ENCODE data around the gene LIN52. TPM values are rescaled to one million over a fixed set of nuclear protein-coding genes. Genes with fewer than 3 reads are reported as not detected.

LIN52 gene
- total RNA-seq, 1 experiment from 2014 or later, result 34.0 TPM

- Histone ChIP-seq H3K4me3 (ENCODE audit: low read length) (no peak overlapping the region), H3K9me2 (replicated peaks; ENCODE audit: insufficient read depth, low read length) (no peaks in the 10 kb centered on the region), H3K27me3 (ENCODE audit: low read length) (no peaks in the 10 kb centered on the region), H3K4me2 (ENCODE audit: low read depth, low read length, poor library complexity, severe bottlenecking) (no peak overlapping the region), H3K36me3 (ENCODE audit: insufficient read depth, low read length) (peaks cover 7% of the 10 kb centered on the region), H3K9ac (ENCODE audit: low read length) (no peak overlapping the region), H2AFZ (ENCODE audit: low read length) (no peak overlapping the region), H3K4me1 (ENCODE audit: low read length) (no peaks in the 10 kb centered on the region), H4K20me1 (ENCODE audit: insufficient read depth, low read depth, low read length) (no peaks in the 10 kb centered on the region), H3K9me3 (ENCODE audit: low read length) (no peaks in the 10 kb centered on the region), H3K27ac (ENCODE audit: low read length) (no peak overlapping the region), H3K79me2 (ENCODE audit: low read length) (no peaks in the 10 kb centered on the region)
- DNase-seq, result no peak
Measured at GRCh38 chr14:74062809-74063150, 22.0 kb upstream of the LIN52 start.

GRCh38 chr14:74064426-74064825, 20.3 kb upstream of the LIN52 start:
- H3K4me1 ChIP-seq (ENCODE audit: low read length), result no peaks in the 10 kb centered on the region
- H3K36me3 ChIP-seq (ENCODE audit: insufficient read depth, low read length), result peaks cover 7% of the 10 kb centered on the region
- H3K9ac ChIP-seq (ENCODE audit: low read length), result no peak overlapping the region
- no peak overlapping the region for H3K4me3 ChIP-seq (ENCODE audit: low read length)
- no peaks in the 10 kb centered on the region for H3K79me2 ChIP-seq (ENCODE audit: low read length)
- no peaks in the 10 kb centered on the region for H3K9me2 ChIP-seq (replicated peaks; ENCODE audit: insufficient read depth, low read length)
- H2AFZ ChIP-seq (ENCODE audit: low read length), result no peak overlapping the region
- H3K4me2 ChIP-seq (ENCODE audit: low read depth, low read length, poor library complexity, severe bottlenecking), result no peak overlapping the region
- H3K9me3 ChIP-seq (ENCODE audit: low read length), result no peaks in the 10 kb centered on the region
- no peaks in the 10 kb centered on the region for H3K27me3 ChIP-seq (ENCODE audit: low read length)
- no peak overlapping the region for H3K27ac ChIP-seq (ENCODE audit: low read length)
- DNase-seq, result no peak
- no peaks in the 10 kb centered on the region for H4K20me1 ChIP-seq (ENCODE audit: insufficient read depth, low read depth, low read length)

DNA sequence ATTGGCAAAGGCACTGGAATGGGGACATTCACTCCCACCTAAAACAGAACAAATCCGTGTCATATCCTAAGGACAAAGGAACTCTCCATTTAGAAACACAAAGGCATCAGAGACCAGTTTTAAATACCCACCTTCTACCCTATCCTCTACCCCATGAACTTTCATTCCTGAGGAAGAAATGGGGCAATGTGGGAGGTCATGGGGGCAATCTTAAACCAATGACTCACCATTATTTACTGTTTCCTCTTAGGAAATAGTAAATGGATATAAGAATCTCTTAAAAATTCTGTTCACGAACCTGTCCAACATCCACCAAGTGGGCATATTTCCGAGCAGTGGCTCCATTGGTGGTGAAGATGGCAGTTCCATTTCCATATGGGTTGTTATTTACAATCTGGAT, 19.9 kb upstream of the LIN52 start:
- Histone ChIP-seq H3K4me1 (ENCODE audit: low read length) (no peaks in the 10 kb centered on the region), H3K36me3 (ENCODE audit: insufficient read depth, low read length) (peaks cover 7% of the 10 kb centered on the region), H2AFZ (ENCODE audit: low read length) (no peak overlapping the region), H3K4me3 (ENCODE audit: low read length) (no peak overlapping the region), H3K9me2 (replicated peaks; ENCODE audit: insufficient read depth, low read length) (no peaks in the 10 kb centered on the region), H3K4me2 (ENCODE audit: low read depth, low read length, poor library complexity, severe bottlenecking) (no peak overlapping the region), H4K20me1 (ENCODE audit: insufficient read depth, low read depth, low read length) (no peaks in the 10 kb centered on the region), H3K9me3 (ENCODE audit: low read length) (no peaks in the 10 kb centered on the region), H3K79me2 (ENCODE audit: low read length) (no peaks in the 10 kb centered on the region), H3K27me3 (ENCODE audit: low read length) (no peaks in the 10 kb centered on the region), H3K27ac (ENCODE audit: low read length) (no peak overlapping the region), H3K9ac (ENCODE audit: low read length) (no peak overlapping the region)
- DNase-seq, result no peak

DNA sequence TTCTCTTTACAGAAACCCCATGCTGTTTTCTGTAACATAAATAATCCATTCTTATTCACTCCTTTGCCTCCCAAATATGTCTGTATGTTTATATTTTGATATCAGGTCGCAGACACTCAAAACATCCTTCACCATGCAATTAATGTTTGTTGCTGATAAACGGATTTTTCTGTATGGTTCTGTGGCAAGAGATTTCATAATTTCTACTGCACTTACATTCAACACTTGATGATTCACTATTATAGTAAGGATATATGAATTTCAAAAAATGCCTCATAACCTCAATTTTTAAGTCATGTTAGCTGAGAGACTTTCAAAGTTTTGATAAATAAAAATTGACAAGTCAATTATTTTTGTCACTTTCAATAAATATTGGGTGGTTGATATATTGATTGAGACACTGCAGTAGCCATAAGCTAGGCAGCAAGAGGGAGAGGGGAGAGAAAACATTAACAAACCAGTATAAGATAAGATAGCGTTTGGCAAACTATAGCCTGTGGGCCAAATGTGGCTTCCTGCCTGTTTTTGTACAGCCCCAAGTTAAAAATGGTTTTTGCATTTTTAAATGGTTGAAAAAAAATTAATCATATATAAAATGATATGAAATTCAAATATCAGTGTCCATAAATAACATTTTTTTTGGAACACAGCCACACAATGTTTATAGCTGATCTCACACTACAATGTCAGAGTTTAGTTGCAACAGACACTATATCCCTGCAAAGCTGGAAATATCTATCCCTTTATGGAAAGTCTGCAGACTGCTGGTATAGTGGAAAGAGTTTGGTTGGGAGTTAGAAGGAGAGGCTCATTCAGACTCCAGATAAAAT, 18.8 kb upstream of the LIN52 start:
- Histone ChIP-seq H3K79me2 (ENCODE audit: low read length) (no peaks in the 10 kb centered on the region), H3K36me3 (ENCODE audit: insufficient read depth, low read length) (peaks cover 4% of the 10 kb centered on the region), H3K27ac (ENCODE audit: low read length) (no peak overlapping the region), H3K4me3 (ENCODE audit: low read length) (no peak overlapping the region), H3K27me3 (ENCODE audit: low read length) (no peaks in the 10 kb centered on the region), H3K9me2 (replicated peaks; ENCODE audit: insufficient read depth, low read length) (no peaks in the 10 kb centered on the region), H2AFZ (ENCODE audit: low read length) (no peak overlapping the region), H3K4me2 (ENCODE audit: low read depth, low read length, poor library complexity, severe bottlenecking) (no peak overlapping the region), H3K4me1 (ENCODE audit: low read length) (no peaks in the 10 kb centered on the region), H4K20me1 (ENCODE audit: insufficient read depth, low read depth, low read length) (no peaks in the 10 kb centered on the region), H3K9ac (ENCODE audit: low read length) (no peak overlapping the region), H3K9me3 (ENCODE audit: low read length) (no peaks in the 10 kb centered on the region)
- no peak for DNase-seq

GRCh38 chr14:74077401-74077800, 7.4 kb upstream of the LIN52 start:
- H3K4me2 ChIP-seq (ENCODE audit: low read depth, low read length, poor library complexity, severe bottlenecking), result no peak overlapping the region
- no peak overlapping the region for H3K4me3 ChIP-seq (ENCODE audit: low read length)
- H3K79me2 ChIP-seq (ENCODE audit: low read length), result no peaks in the 10 kb centered on the region
- no peaks in the 10 kb centered on the region for H4K20me1 ChIP-seq (ENCODE audit: insufficient read depth, low read depth, low read length)
- H3K9me3 ChIP-seq (ENCODE audit: low read length), result no peaks in the 10 kb centered on the region
- H3K9ac ChIP-seq (ENCODE audit: low read length), result no peak overlapping the region
- H3K27me3 ChIP-seq (ENCODE audit: low read length), result no peaks in the 10 kb centered on the region
- H3K4me1 ChIP-seq (ENCODE audit: low read length), result peaks cover 10% of the 10 kb centered on the region
- DNase-seq, result no peak
- H3K9me2 ChIP-seq (replicated peaks; ENCODE audit: insufficient read depth, low read length), result no peaks in the 10 kb centered on the region
- H2AFZ ChIP-seq (ENCODE audit: low read length), result no peak overlapping the region
- no peak overlapping the region for H3K27ac ChIP-seq (ENCODE audit: low read length)
- H3K36me3 ChIP-seq (ENCODE audit: insufficient read depth, low read length), result no peaks in the 10 kb centered on the region

DNA sequence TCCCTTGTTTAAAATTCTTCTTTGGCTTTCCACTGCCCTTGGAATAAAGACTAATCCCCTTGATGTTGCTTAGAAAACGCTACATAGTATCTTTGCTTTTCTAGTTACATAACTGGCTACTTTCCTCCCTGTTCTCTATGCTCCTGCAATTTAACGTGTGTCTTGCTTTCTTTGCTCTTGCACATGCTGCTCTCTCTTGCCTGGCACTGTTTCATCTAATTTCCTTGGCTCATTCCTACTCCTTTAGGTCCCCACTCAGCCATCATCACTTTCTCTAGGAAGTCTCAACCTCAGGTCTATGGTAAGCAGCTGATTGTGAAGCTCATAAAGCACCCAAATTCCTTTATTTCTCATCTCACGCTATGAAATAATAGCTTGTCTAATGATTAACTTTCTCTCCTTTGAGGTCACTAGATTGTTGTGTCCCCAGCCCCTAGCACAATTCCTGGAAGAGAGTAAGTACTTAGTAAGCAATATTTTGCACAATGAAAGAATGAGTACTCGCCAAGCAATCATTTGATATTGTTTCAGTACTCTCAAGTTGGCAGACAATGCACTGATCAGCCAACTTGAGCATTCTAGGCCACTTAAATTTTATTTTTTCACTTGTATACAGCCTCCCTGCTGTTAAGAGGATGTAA, 3.8 kb upstream of the LIN52 start:
- no peak for DNase-seq
- Histone ChIP-seq H3K9me2 (replicated peaks; ENCODE audit: insufficient read depth, low read length) (no peaks in the 10 kb centered on the region), H2AFZ (ENCODE audit: low read length) (no peak overlapping the region), H3K4me3 (ENCODE audit: low read length) (no peak overlapping the region), H3K9me3 (ENCODE audit: low read length) (no peaks in the 10 kb centered on the region), H3K36me3 (ENCODE audit: insufficient read depth, low read length) (no peaks in the 10 kb centered on the region), H3K27ac (ENCODE audit: low read length) (no peak overlapping the region), H3K4me2 (ENCODE audit: low read depth, low read length, poor library complexity, severe bottlenecking) (no peak overlapping the region), H3K4me1 (ENCODE audit: low read length) (peaks cover 27% of the 10 kb centered on the region), H3K27me3 (ENCODE audit: low read length) (no peaks in the 10 kb centered on the region), H3K79me2 (ENCODE audit: low read length) (peaks cover 24% of the 10 kb centered on the region), H4K20me1 (ENCODE audit: insufficient read depth, low read depth, low read length) (no peaks in the 10 kb centered on the region), H3K9ac (ENCODE audit: low read length) (no peak overlapping the region)

DNA sequence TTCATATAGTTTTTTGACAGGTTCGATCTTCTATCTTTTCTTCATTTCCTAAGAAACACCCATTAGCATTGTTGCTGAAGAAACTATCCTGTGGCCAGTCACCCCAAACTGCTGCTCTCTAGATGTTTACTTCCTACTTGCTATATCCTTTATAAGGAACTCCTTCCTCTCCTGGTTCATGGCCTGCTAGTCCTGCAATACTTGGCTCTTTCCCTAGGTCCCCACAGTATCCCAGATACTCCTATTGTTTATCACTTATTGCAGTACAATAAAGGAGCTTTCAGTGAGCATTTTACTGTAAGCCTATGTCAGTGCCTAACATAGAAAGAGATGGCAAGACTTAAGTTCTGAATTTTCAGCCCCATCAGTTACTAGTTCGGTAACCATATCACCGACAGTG, 3.3 kb upstream of the LIN52 start:
- H3K9me2 ChIP-seq (replicated peaks; ENCODE audit: insufficient read depth, low read length), result no peaks in the 10 kb centered on the region
- no peak overlapping the region for H3K9ac ChIP-seq (ENCODE audit: low read length)
- no peaks in the 10 kb centered on the region for H3K36me3 ChIP-seq (ENCODE audit: insufficient read depth, low read length)
- H3K4me1 ChIP-seq (ENCODE audit: low read length), result peaks cover 33% of the 10 kb centered on the region
- no peaks in the 10 kb centered on the region for H3K27me3 ChIP-seq (ENCODE audit: low read length)
- no peak overlapping the region for H3K4me3 ChIP-seq (ENCODE audit: low read length)
- DNase-seq, result no peak
- no peak overlapping the region for H3K4me2 ChIP-seq (ENCODE audit: low read depth, low read length, poor library complexity, severe bottlenecking)
- no peaks in the 10 kb centered on the region for H3K9me3 ChIP-seq (ENCODE audit: low read length)
- peaks cover 29% of the 10 kb centered on the region for H3K79me2 ChIP-seq (ENCODE audit: low read length)
- no peak overlapping the region for H2AFZ ChIP-seq (ENCODE audit: low read length)
- H4K20me1 ChIP-seq (ENCODE audit: insufficient read depth, low read depth, low read length), result no peaks in the 10 kb centered on the region
- H3K27ac ChIP-seq (ENCODE audit: low read length), result no peak overlapping the region

GRCh38 chr14:74083161-74083560, 1.6 kb upstream of the LIN52 start:
- peak overlapping the region; percentile 81 for H3K4me3 ChIP-seq (ENCODE audit: low read length)
- peaks cover 24% of the 10 kb centered on the region for H3K4me1 ChIP-seq (ENCODE audit: low read length)
- H3K9me2 ChIP-seq (replicated peaks; ENCODE audit: insufficient read depth, low read length), result no peaks in the 10 kb centered on the region
- no peaks in the 10 kb centered on the region for H3K9me3 ChIP-seq (ENCODE audit: low read length)
- H3K27ac ChIP-seq (ENCODE audit: low read length), result no peak overlapping the region
- no peaks in the 10 kb centered on the region for H4K20me1 ChIP-seq (ENCODE audit: insufficient read depth, low read depth, low read length)
- peak overlapping the region; percentile 79 for H3K9ac ChIP-seq (ENCODE audit: low read length)
- no peaks in the 10 kb centered on the region for H3K36me3 ChIP-seq (ENCODE audit: insufficient read depth, low read length)
- H2AFZ ChIP-seq (ENCODE audit: low read length), result 0 out of 2 replicates have a peak overlapping the region, but pooled peaks have one; percentile 80
- H3K4me2 ChIP-seq (ENCODE audit: low read depth, low read length, poor library complexity, severe bottlenecking), result peak overlapping the region; percentile 94
- H3K27me3 ChIP-seq (ENCODE audit: low read length), result no peaks in the 10 kb centered on the region
- H3K79me2 ChIP-seq (ENCODE audit: low read length), result peaks cover 42% of the 10 kb centered on the region
- no peak for DNase-seq
